DND-41 (cell line): ENCODE data around the gene RHOU.

Experiments
- ATAC-seq: fragments of 200-7000 bp; cut with Tn5 transposase; 3 replicates; pipeline ENCODE4 v1.9.1; 2021; ENCODE audit warnings: low read depth; ENCODE audit not compliant: insufficient read depth
- DNase-seq: peaks from one replicate; pipeline ENCODE4 v3.0.0-alpha.2; 2020
- H2AFZ ChIP-seq: 2 replicates; pipeline ENCODE4 v1.6.0; 2012; ENCODE audit warnings: low read depth, low read length
- H3K27ac ChIP-seq: 2 replicates; pipeline ENCODE4 v1.5.1; 2012; ENCODE audit warnings: low read length, inconsistent platforms
- H3K27me3 ChIP-seq: fragments of 200-600 bp; sonication (generic); 2 replicates; pipeline ENCODE4 v1.6.0; 2012; ENCODE audit warnings: low read length, mild to moderate bottlenecking, inconsistent platforms; ENCODE audit not compliant: insufficient read depth, poor library complexity
- H3K36me3 ChIP-seq: 2 replicates; pipeline ENCODE4 v1.5.1; 2012; ENCODE audit warnings: low read length, inconsistent platforms; ENCODE audit not compliant: insufficient read depth
- H3K4me1 ChIP-seq: 2 replicates; pipeline ENCODE4 v1.5.1; 2012; ENCODE audit warnings: mild to moderate bottlenecking, low read length; ENCODE audit not compliant: insufficient read depth
- H3K4me2 ChIP-seq: 2 replicates; pipeline ENCODE4 v1.6.0; 2012; ENCODE audit warnings: mild to moderate bottlenecking, moderate library complexity, low read length, inconsistent platforms; ENCODE audit not compliant: insufficient read depth
- H3K4me3 ChIP-seq, 2 experiments: fragments of 200-600 bp in 1 of 2; shearing (Covaris generic) in 1 of 2; 2 replicates each; pipeline ENCODE4 v1.5.1; 2012 to 2016; ENCODE audit warnings: inconsistent platforms in 2 of 2, low read length in 2 of 2, mild to moderate bottlenecking in 2 of 2, low read depth in 1 of 2, moderate library complexity in 1 of 2
- H3K79me2 ChIP-seq: 2 replicates; pipeline ENCODE4 v1.6.0; 2012; ENCODE audit warnings: low read length, inconsistent platforms; ENCODE audit not compliant: insufficient read depth
- H3K9ac ChIP-seq: 2 replicates; pipeline ENCODE4 v1.6.0; 2012; ENCODE audit warnings: low read depth, mild to moderate bottlenecking, inconsistent platforms, low read length, moderate library complexity
- H3K9me3 ChIP-seq: 2 replicates; pipeline ENCODE4 v1.5.1; 2012; ENCODE audit warnings: low read length, moderate library complexity, mild to moderate bottlenecking, inconsistent platforms; ENCODE audit not compliant: insufficient read depth, severe bottlenecking
- H4K20me1 ChIP-seq: 2 replicates; pipeline ENCODE4 v1.6.0; 2012; ENCODE audit warnings: low read length; ENCODE audit not compliant: insufficient read depth
- EZH2 ChIP-seq: IDR thresholded peaks from 3 replicates; pipeline ENCODE4 v1.6.1; 2012; ENCODE audit warnings: borderline replicate concordance, low read depth, mild to moderate bottlenecking, moderate library complexity, low read length, inconsistent platforms; ENCODE audit not compliant: severe bottlenecking
- TF ChIP-seq, protein P1 (sequence below): IDR thresholded peaks from 2 replicates; pipeline ENCODE4 v1.5.1; 2012; ENCODE audit warnings: borderline replicate concordance, low read length, moderate library complexity, mild to moderate bottlenecking; ENCODE audit not compliant: poor library complexity, severe bottlenecking; ENCODE audit errors: extremely low read depth

RHOU gene

DNA sequence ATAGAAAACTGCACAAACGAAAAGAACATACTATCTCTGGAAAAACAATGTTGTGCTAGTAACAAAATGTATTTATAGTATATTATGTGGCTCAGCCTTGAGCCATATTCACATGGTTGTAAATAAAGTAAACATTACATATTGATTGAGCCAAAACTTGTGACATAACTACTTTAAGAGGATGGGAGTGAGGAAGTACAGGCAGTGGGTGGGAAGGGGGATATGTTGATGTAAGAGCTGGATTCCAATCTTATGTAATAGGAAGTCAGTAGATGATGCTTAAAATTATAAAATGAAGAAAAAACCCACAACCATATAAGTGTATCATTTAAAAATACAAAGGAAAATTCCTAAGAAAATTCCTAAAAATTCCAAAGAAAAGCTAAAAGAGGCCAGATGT is 42.7 kb downstream of the RHOU start:
- DNase-seq = no peak
- ATAC-seq = no peak
- Histone ChIP-seq H4K20me1 (peaks cover 5% of the 10 kb centered on the region; the same call in 1 of the 2 replicates), H3K79me2 (no peaks in the 10 kb centered on the region), H3K4me1 (no peaks in the 10 kb centered on the region), H3K4me3 (no peak overlapping the region), H3K9ac (no peak overlapping the region), H3K27ac (no peak overlapping the region), H3K9me3 (no peaks in the 10 kb centered on the region), H3K27me3 (peaks cover 7% of the 10 kb centered on the region), H3K4me2 (no peak overlapping the region), H2AFZ (no peak overlapping the region), H3K36me3 (no peaks in the 10 kb centered on the region)
- TF ChIP-seq EZH2 = no peak
- TF ChIP-seq, protein P1, sequence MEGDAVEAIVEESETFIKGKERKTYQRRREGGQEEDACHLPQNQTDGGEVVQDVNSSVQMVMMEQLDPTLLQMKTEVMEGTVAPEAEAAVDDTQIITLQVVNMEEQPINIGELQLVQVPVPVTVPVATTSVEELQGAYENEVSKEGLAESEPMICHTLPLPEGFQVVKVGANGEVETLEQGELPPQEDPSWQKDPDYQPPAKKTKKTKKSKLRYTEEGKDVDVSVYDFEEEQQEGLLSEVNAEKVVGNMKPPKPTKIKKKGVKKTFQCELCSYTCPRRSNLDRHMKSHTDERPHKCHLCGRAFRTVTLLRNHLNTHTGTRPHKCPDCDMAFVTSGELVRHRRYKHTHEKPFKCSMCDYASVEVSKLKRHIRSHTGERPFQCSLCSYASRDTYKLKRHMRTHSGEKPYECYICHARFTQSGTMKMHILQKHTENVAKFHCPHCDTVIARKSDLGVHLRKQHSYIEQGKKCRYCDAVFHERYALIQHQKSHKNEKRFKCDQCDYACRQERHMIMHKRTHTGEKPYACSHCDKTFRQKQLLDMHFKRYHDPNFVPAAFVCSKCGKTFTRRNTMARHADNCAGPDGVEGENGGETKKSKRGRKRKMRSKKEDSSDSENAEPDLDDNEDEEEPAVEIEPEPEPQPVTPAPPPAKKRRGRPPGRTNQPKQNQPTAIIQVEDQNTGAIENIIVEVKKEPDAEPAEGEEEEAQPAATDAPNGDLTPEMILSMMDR = no peak

DNA sequence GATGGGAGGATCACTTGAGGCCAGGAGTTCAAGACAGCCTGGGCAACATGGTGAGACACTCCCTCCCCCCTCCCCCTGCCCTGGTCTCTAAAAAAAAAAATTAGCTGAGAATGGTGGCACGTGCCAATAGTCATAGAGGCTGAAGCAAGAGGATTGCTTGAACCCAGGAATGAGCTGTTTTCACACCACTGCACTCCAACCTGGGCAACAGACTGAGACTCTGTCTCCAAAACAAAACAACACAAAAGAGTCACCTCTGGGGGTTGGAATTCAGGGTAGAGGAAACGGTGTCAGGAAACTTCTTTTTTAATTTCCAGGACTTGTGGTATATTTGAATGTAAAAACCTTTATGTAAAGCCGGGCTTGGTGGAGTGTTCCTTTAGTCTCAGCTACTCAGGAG is 43.2 kb downstream of the RHOU start:
- Histone ChIP-seq H3K9ac (no peak overlapping the region), H3K36me3 (no peaks in the 10 kb centered on the region), H3K4me1 (no peaks in the 10 kb centered on the region), H3K79me2 (no peaks in the 10 kb centered on the region), H3K9me3 (no peaks in the 10 kb centered on the region), H4K20me1 (peaks cover 5% of the 10 kb centered on the region; the same call in 1 of the 2 replicates), H3K27ac (no peak overlapping the region), H2AFZ (no peak overlapping the region), H3K4me2 (no peak overlapping the region), H3K4me3 (no peak overlapping the region), H3K27me3 (peaks cover 7% of the 10 kb centered on the region)
- TF ChIP-seq, protein P1 = no peak
- TF ChIP-seq EZH2 = no peak
- ATAC-seq (no peak), DNase-seq (no peak)

DNA sequence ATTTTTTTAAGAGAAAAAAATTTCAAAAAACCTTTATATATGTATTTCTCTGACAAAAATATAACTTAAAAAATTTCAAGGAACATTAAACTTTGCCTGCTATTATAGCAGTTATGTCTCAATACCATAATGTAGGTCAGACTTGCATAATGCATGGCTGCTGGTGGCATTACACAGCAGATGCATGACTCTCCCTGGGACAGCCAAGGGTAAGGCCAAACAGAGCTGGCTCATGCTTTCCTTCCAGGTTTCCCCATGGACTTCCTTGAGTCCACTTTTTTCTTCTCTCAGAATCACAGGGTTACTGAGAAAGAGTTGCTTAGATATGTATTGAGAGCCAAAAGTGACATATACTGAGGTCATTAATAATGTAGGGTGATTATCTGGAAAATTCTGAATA is 43.7 kb downstream of the RHOU start:
- Histone ChIP-seq H3K4me2 (no peak overlapping the region), H2AFZ (no peak overlapping the region), H3K27me3 (peaks cover 7% of the 10 kb centered on the region), H4K20me1 (peaks cover 5% of the 10 kb centered on the region; the same call in 1 of the 2 replicates), H3K4me3 (no peak overlapping the region), H3K9ac (no peak overlapping the region), H3K4me1 (no peaks in the 10 kb centered on the region), H3K9me3 (no peaks in the 10 kb centered on the region), H3K27ac (no peak overlapping the region), H3K79me2 (no peaks in the 10 kb centered on the region), H3K36me3 (no peaks in the 10 kb centered on the region)
- TF ChIP-seq EZH2 = no peak
- TF ChIP-seq, protein P1 = no peak
- ATAC-seq (no peak), DNase-seq (no peak)
